Breast epithelium (tissue), 3 donors: Measurements from ENCODE around the gene TMEM247.

Experiments used
- POLR2A ChIP-seq: fragments of 450-650 bp; IDR thresholded peaks from one replicate; pipeline ENCODE4 v1.6.1; 2016; ENCODE audit warnings: antibody characterized with exemption, mild to moderate bottlenecking, moderate library complexity
- POLR2AphosphoS5 ChIP-seq, 3 donors: sonication (generic); formaldehyde crosslinking; IDR thresholded peaks; one replicate each; pipeline ENCODE4 v1.6.1; 2017; ENCODE audit warnings: antibody characterized with exemption in 3 of 3
- TF ChIP-seq, protein P1 (sequence below), 3 donors: fragments of 450-650 bp; IDR thresholded peaks; one replicate each; pipeline ENCODE4 v1.5.1; 2016 to 2017; ENCODE audit warnings: antibody characterized with exemption in 3 of 3, mild to moderate bottlenecking in 3 of 3, moderate library complexity in 3 of 3

DNA sequence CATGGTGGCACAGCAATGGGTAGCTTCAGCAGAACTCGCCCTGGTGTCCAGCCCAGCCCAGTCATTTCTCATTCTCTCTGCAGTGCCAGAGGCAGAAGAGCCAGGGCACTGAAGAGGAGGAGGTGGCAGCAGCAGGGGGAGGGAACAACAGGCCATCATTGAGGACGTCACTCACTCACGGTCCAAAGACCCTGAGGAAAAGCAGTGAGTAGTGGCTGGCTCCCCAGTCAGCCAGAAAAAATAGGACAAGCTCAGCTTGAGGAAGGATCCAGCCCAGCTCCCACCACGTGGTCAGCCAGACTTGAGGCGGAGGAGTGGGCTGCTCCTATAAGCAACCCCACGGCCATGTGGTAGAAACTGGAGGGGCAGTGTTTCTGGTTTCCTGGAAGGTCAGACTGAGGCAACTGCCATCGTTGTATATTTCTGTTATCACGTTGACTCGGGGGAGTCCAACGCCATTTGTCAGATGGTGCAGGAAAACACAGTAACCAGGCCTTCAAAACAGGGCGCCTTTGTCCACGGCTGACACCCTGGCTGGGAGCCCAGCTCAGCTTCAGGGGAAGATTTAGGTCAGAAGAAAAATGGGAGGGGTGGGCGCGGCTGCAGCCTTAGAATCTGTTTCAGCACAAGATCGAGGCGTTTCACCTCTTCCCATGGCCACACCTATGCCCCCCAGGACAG lies 19.0 kb upstream of the TMEM247 start:
- TF ChIP-seq, protein P1, sequence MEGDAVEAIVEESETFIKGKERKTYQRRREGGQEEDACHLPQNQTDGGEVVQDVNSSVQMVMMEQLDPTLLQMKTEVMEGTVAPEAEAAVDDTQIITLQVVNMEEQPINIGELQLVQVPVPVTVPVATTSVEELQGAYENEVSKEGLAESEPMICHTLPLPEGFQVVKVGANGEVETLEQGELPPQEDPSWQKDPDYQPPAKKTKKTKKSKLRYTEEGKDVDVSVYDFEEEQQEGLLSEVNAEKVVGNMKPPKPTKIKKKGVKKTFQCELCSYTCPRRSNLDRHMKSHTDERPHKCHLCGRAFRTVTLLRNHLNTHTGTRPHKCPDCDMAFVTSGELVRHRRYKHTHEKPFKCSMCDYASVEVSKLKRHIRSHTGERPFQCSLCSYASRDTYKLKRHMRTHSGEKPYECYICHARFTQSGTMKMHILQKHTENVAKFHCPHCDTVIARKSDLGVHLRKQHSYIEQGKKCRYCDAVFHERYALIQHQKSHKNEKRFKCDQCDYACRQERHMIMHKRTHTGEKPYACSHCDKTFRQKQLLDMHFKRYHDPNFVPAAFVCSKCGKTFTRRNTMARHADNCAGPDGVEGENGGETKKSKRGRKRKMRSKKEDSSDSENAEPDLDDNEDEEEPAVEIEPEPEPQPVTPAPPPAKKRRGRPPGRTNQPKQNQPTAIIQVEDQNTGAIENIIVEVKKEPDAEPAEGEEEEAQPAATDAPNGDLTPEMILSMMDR (IDR thresholded peaks at IDR 0.05) = no peak
- TF ChIP-seq POLR2A = no peak
- no peak for TF ChIP-seq POLR2AphosphoS5 (IDR thresholded peaks at IDR 0.05)
